B cell (primary cell): ENCODE results near the gene GLG1. TPM values are rescaled to one million over a fixed set of nuclear protein-coding genes. Genes with fewer than 3 reads are reported as not detected.

Source experiments
- ATAC-seq: fragments of 200-7000 bp; cut with Tn5 transposase; one replicate; pipeline ENCODE4 v1.10.0; 2021; ENCODE audit warnings: low read depth, mild to moderate bottlenecking, moderate number of reproducible peaks, moderate library complexity
- CTCF ChIA-PET: fragments of 350-600 bp; sonication (Branson Sonifier 250); formaldehyde crosslinking; loops from one replicate; lab custom pipeline; 2021; ENCODE audit warnings: antibody characterized with exemption, inconsistent platforms; lab: Charles Lee
- POLR2A ChIA-PET: fragments of 350-600 bp; sonication (Branson Sonifier 250); formaldehyde crosslinking; loops from one replicate; lab custom pipeline; 2021; ENCODE audit warnings: antibody characterized with exemption; lab: Charles Lee
- DNase-seq: peaks from one replicate; pipeline ENCODE4 v3.0.0; 2013
- H2AFZ ChIP-seq: 2 replicates; pipeline ENCODE4 v1.6.1; 2012; ENCODE audit warnings: mild to moderate bottlenecking, low read depth, low read length; ENCODE audit not compliant: insufficient read depth, poor library complexity, severe bottlenecking
- H3K27ac ChIP-seq, 2 donors: 1 replicate in 1 of 2; 2 replicates in 1 of 2; pipeline ENCODE4 v1.5.1; 2012 to 2013; ENCODE audit warnings: low read length in 2 of 2, mild to moderate bottlenecking in 2 of 2, moderate library complexity in 1 of 2
- H3K27me3 ChIP-seq, 4 experiments: fragments of 200-600 bp in 1 of 4; sonication (generic) in 1 of 4; replicated peaks in 1 of 4; 1 replicate in 2 of 4; 2 replicates in 2 of 4; pipeline versions ENCODE4 v1.6.1 to v1.7.0; 2013 to 2016; ENCODE audit warnings: low read length in 3 of 4, mild to moderate bottlenecking in 2 of 4, mixed read lengths in 1 of 4, moderate library complexity in 1 of 4; ENCODE audit not compliant: insufficient read depth in 4 of 4, control insufficient read depth in 3 of 4; ENCODE audit errors: control extremely low read depth in 1 of 4
- H3K36me3 ChIP-seq, 2 experiments: replicated peaks in 1 of 2; 1 replicate in 1 of 2; 2 replicates in 1 of 2; pipeline versions ENCODE4 v1.6.1 to v1.7.1; 2013; ENCODE audit warnings: low read length in 1 of 2; ENCODE audit not compliant: insufficient read depth in 2 of 2, control insufficient read depth in 1 of 2; ENCODE audit errors: control extremely low read depth in 1 of 2, extremely low read depth in 1 of 2
- H3K4me1 ChIP-seq, 2 donors: fragments of 200-600 bp in 1 of 2; sonication (generic) in 1 of 2; 1 replicate in 1 of 2; 2 replicates in 1 of 2; pipeline versions ENCODE4 v1.5.1 to v1.6.1; 2013 to 2017; ENCODE audit warnings: low read length in 2 of 2; ENCODE audit not compliant: control insufficient read depth in 2 of 2, insufficient read depth in 2 of 2
- H3K4me2 ChIP-seq: replicated peaks from 2 replicates; pipeline ENCODE3; 2012; ENCODE audit warnings: mild to moderate bottlenecking, low read depth, low read length; ENCODE audit not compliant: poor library complexity, severe bottlenecking
- H3K4me3 ChIP-seq, 5 experiments: fragments of 200-600 bp in 1 of 5; sonication (generic) in 1 of 5; 1 replicate in 3 of 5; 2 replicates in 2 of 5; pipeline versions ENCODE4 v1.5.1 to v1.7.0; 2011 to 2016; ENCODE audit warnings: low read length in 4 of 5, mild to moderate bottlenecking in 4 of 5, low read depth in 2 of 5, control low read depth in 1 of 5, moderate library complexity in 1 of 5; ENCODE audit not compliant: insufficient read depth in 1 of 5; ENCODE audit errors: control extremely low read depth in 1 of 5, extremely low read depth in 1 of 5
- H3K79me2 ChIP-seq: fragments of 200-600 bp; sonication (generic); one replicate; pipeline ENCODE4 v1.6.0; 2016; ENCODE audit warnings: low read length; ENCODE audit not compliant: control insufficient read depth, insufficient read depth
- H3K9ac ChIP-seq: fragments of 200-600 bp; sonication (generic); 2 replicates; pipeline ENCODE4 v1.6.1; 2017; ENCODE audit warnings: mild to moderate bottlenecking, low read length, moderate library complexity
- H3K9me3 ChIP-seq, 3 donors: one replicate each; pipeline versions ENCODE4 v1.6.1 to v1.7.1; 2013; ENCODE audit warnings: low read length in 2 of 3; ENCODE audit not compliant: control insufficient read depth in 2 of 3, insufficient read depth in 1 of 3; ENCODE audit errors: control extremely low read depth in 1 of 3
- H4K20me1 ChIP-seq: 2 replicates; pipeline ENCODE4 v1.6.0; 2012; ENCODE audit warnings: mild to moderate bottlenecking, low read length; ENCODE audit not compliant: insufficient read depth, control insufficient read depth, poor library complexity, severe bottlenecking
- H3K27ac Mint-ChIP-seq: one replicate; pipeline ENCODE4 v1.8.0; 2021; ENCODE audit warnings: mixed read lengths
- H3K27me3 Mint-ChIP-seq: one replicate; pipeline ENCODE4 v1.8.0; 2021; ENCODE audit warnings: mixed read lengths
- H3K4me1 Mint-ChIP-seq: one replicate; pipeline ENCODE4 v1.8.0; 2021; ENCODE audit warnings: mixed read lengths
- H3K4me3 Mint-ChIP-seq: one replicate; pipeline ENCODE4 v1.8.0; 2021; ENCODE audit warnings: mixed read lengths
- H3K9me3 Mint-ChIP-seq: one replicate; pipeline ENCODE4 v1.8.0; 2022; ENCODE audit warnings: mixed read lengths; ENCODE audit not compliant: insufficient read depth
- CTCF ChIP-seq: fragments of 200-600 bp; IDR thresholded peaks from one replicate; pipeline ENCODE4 v1.8.0; 2022; ENCODE audit warnings: antibody characterized with exemption, mild to moderate bottlenecking
- EZH2 ChIP-seq: IDR thresholded peaks from 2 replicates; pipeline ENCODE4 v1.6.1; 2012; ENCODE audit warnings: borderline replicate concordance, low read depth, mild to moderate bottlenecking, moderate library complexity, low read length; ENCODE audit not compliant: insufficient read depth, poor library complexity, severe bottlenecking
- WGBS: methylation state at CpG from one replicate; pipeline ENCODE4 v1.1.5; 2013; ENCODE audit warnings: missing lambda C conversion rate; ENCODE audit not compliant: insufficient coverage; 5-methylcytosine and 5-hydroxymethylcytosine counted together
- intact Hi-C: fragments of 100-400 bp; cut with micrococcal nuclease; formaldehyde crosslinking; loops from one replicate; pipeline ENCODE4 v1.10.0; 2022
- polyA plus RNA-seq: library from polyadenylated mRNA; depleted of rRNA; stranded (reverse); fragments of >200 nt; gene quantifications from 2 replicates; pipeline ENCODE4 v1.2.3, GENCODE V29; 2012
- total RNA-seq, 2 donors: library from RNA; stranded (reverse); fragments of 120-200 nt in 1 of 2; gene quantifications; 1 replicate in 1 of 2; 2 replicates in 1 of 2; pipeline versions ENCODE4 v1.2.3 to v1.2.4, GENCODE V29; 2013 to 2022

GLG1 gene
- total and polyA plus RNA-seq, 2 donors (not counting 1 experiment from before 2014, with no cell fraction given) = 28.3 to 114 TPM

- peaks cover 2 to 8% of the 10 kb centered on the region in 2 experiments for H3K36me3 ChIP-seq
- H3K4me1 ChIP-seq = no peaks in the 10 kb centered on the region
- Mint-ChIP-seq H3K27me3 (no peaks in the 10 kb centered on the region), H3K27ac (no peak overlapping the region), H3K9me3 (no peaks in the 10 kb centered on the region), H3K4me3 (no peak overlapping the region), H3K4me1 (peaks cover 49% of the 10 kb centered on the region)
- no peak overlapping the region for H3K4me3 ChIP-seq
- H3K4me2 ChIP-seq = no peak overlapping the region
- WGBS = 100% methylated on average over 2 of the region's 5 CpGs
- TF ChIP-seq EZH2 (no peak), CTCF (no peak)
- H2AFZ ChIP-seq = no peak overlapping the region
- no peak overlapping the region for H3K27ac ChIP-seq
- no peaks in the 10 kb centered on the region for H3K27me3 ChIP-seq
- H4K20me1 ChIP-seq = peaks cover 92% of the 10 kb centered on the region
- POLR2A ChIA-PET = no interaction called here
- no peaks in the 10 kb centered on the region for H3K9me3 ChIP-seq
- peaks cover 100% of the 10 kb centered on the region for H3K79me2 ChIP-seq
- intact Hi-C loops = no loop called here
- H3K9ac ChIP-seq = no peak overlapping the region
- CTCF ChIA-PET = no interaction called here
- ATAC-seq (no peak), DNase-seq (no peak)
Observed at GRCh38 chr16:74565378-74565777, 41.5 kb downstream of the GLG1 start.

- peaks cover 2 to 8% of the 10 kb centered on the region in 2 experiments for H3K36me3 ChIP-seq
- 88% methylated on average over 1 of the region's 1 CpG for WGBS
- TF ChIP-seq EZH2 = no peak
- TF ChIP-seq CTCF = no peak
- peaks cover 98% of the 10 kb centered on the region for H3K79me2 ChIP-seq
- no peak overlapping the region for H3K9ac ChIP-seq
- no peak overlapping the region for H3K4me3 Mint-ChIP-seq
- intact Hi-C loops = no loop called here
- H3K4me1 Mint-ChIP-seq = peaks cover 46% of the 10 kb centered on the region
- H3K27ac Mint-ChIP-seq = no peak overlapping the region
- H2AFZ ChIP-seq = no peak overlapping the region
- no peaks in the 10 kb centered on the region for H3K9me3 Mint-ChIP-seq
- no peaks in the 10 kb centered on the region for H3K4me1 ChIP-seq
- ChIA-PET POLR2A (no interaction called here), CTCF (no interaction called here)
- no peak for DNase-seq
- H4K20me1 ChIP-seq = peaks cover 88% of the 10 kb centered on the region
- no peaks in the 10 kb centered on the region for H3K27me3 Mint-ChIP-seq
- ATAC-seq = no peak
- H3K4me2 ChIP-seq = no peak overlapping the region
- no peak overlapping the region for H3K27ac ChIP-seq
- H3K4me3 ChIP-seq = no peak overlapping the region
- no peaks in the 10 kb centered on the region for H3K9me3 ChIP-seq
- H3K27me3 ChIP-seq = no peaks in the 10 kb centered on the region
Observed at GRCh38 chr16:74564451-74564984, 42.4 kb downstream of the GLG1 start.
